Activated CD8-positive, alpha-beta T cell treated with anti-CD3 and anti-CD28 coated beads for 36 hours (primary cell): Measurements from ENCODE around the gene RPS6KA2. TPM values are rescaled to one million over a fixed set of nuclear protein-coding genes. Genes with fewer than 3 reads are reported as not detected.
"Not testable (repeated sequence)": the region's sequence is repeated elsewhere in the genome, so short reads cannot be mapped to it uniquely, and the experiment has no call there.

ENCODE experiments used
- ATAC-seq: fragments of 200-7000 bp; cut with Tn5 transposase; one replicate; pipeline ENCODE4 v1.10.0; 2021; ENCODE audit warnings: mild to moderate bottlenecking, moderate library complexity
- CTCF ChIA-PET: fragments of 350-600 bp; sonication (Branson Sonifier 250); formaldehyde crosslinking; loops from one replicate; lab custom pipeline; 2021; ENCODE audit warnings: antibody characterized with exemption; lab: Charles Lee
- POLR2A ChIA-PET: fragments of 350-600 bp; sonication (Branson Sonifier 250); formaldehyde crosslinking; loops from one replicate; lab custom pipeline; 2021; ENCODE audit warnings: antibody characterized with exemption; lab: Charles Lee
- DNase-seq: peaks from one replicate; pipeline ENCODE4 v3.0.0-alpha.2; 2020
- H3K27ac Mint-ChIP-seq: one replicate; pipeline ENCODE4 v1.8.0; 2021; ENCODE audit warnings: mild to moderate bottlenecking, mixed read lengths
- H3K27me3 Mint-ChIP-seq: one replicate; pipeline ENCODE4 v1.8.0; 2021; ENCODE audit warnings: mixed read lengths
- H3K36me3 Mint-ChIP-seq: one replicate; pipeline ENCODE4 v1.8.0; 2021; ENCODE audit warnings: low read depth, mixed read lengths
- H3K4me1 Mint-ChIP-seq: one replicate; pipeline ENCODE4 v1.8.0; 2021; ENCODE audit warnings: low read depth, mixed read lengths
- H3K4me3 Mint-ChIP-seq: one replicate; pipeline ENCODE4 v1.8.0; 2021; ENCODE audit warnings: mild to moderate bottlenecking, moderate library complexity, mixed read lengths
- H3K9me3 Mint-ChIP-seq: one replicate; pipeline ENCODE4 v1.8.0; 2021; ENCODE audit warnings: mixed read lengths
- CTCF ChIP-seq: fragments of 200-600 bp; IDR thresholded peaks from one replicate; pipeline ENCODE4 v1.8.0; 2022; ENCODE audit warnings: antibody characterized with exemption, mild to moderate bottlenecking
- intact Hi-C: fragments of 100-400 bp; cut with micrococcal nuclease; formaldehyde crosslinking; loops from one replicate; pipeline ENCODE4 v1.10.0; 2022
- total RNA-seq, 2 experiments: library from RNA; stranded (reverse); gene quantifications; one replicate each; pipeline ENCODE4 v1.2.3, GENCODE V29; 2021

RPS6KA2 gene
- total RNA-seq, 2 experiments from 2014 or later = 5.8 TPM

- peaks cover 25% of the 10 kb centered on the region for H3K4me1 Mint-ChIP-seq
- ChIA-PET CTCF (interaction anchor here (1.3 kb wide), 1 partner anchor 42 kb away, joined by 3 read pairs; no protein-coding TSS in a partner anchor), POLR2A (no interaction called here)
- intact Hi-C loops = no loop called here
- H3K36me3 Mint-ChIP-seq = no peaks in the 10 kb centered on the region
- no peaks in the 10 kb centered on the region for H3K9me3 Mint-ChIP-seq
- no peaks in the 10 kb centered on the region for H3K27me3 Mint-ChIP-seq
- peak overlapping the region; percentile 52 for H3K4me3 Mint-ChIP-seq
- ATAC-seq (peak; percentile 95), DNase-seq (peak; percentile 82)
- TF ChIP-seq CTCF = no peak
- peak overlapping the region; percentile 82 for H3K27ac Mint-ChIP-seq
Measured at GRCh38 chr6:166540631-166541331, 86.3 kb downstream of the RPS6KA2 start.

GRCh38 chr6:166539543-166539942 is 87.5 kb downstream of the RPS6KA2 start:
- DNase-seq = no peak
- Mint-ChIP-seq H3K27ac (no peak overlapping the region), H3K9me3 (no peaks in the 10 kb centered on the region), H3K4me3 (no peak overlapping the region), H3K27me3 (no peaks in the 10 kb centered on the region), H3K4me1 (peaks cover 25% of the 10 kb centered on the region), H3K36me3 (no peaks in the 10 kb centered on the region)
- intact Hi-C loops = no loop called here
- ChIA-PET POLR2A (no interaction called here), CTCF (no interaction called here)
- ATAC-seq = no peak
- TF ChIP-seq CTCF = no peak

GRCh38 chr6:166539011-166539385 is 88.1 kb downstream of the RPS6KA2 start:
- ATAC-seq, POLR2A ChIA-PET, H3K27me3 Mint-ChIP-seq, H3K27ac Mint-ChIP-seq, H3K4me3 Mint-ChIP-seq, H3K36me3 Mint-ChIP-seq, CTCF ChIA-PET, intact Hi-C loops, H3K9me3 Mint-ChIP-seq, DNase-seq: not testable (repeated sequence)
- peaks cover 25% of the 10 kb centered on the region for H3K4me1 Mint-ChIP-seq

- DNase-seq (no peak), ATAC-seq (no peak)
- ChIA-PET POLR2A (no interaction called here), CTCF (no interaction called here)
- no peak for TF ChIP-seq CTCF
- Mint-ChIP-seq H3K27ac (no peak overlapping the region), H3K36me3 (no peaks in the 10 kb centered on the region), H3K4me1 (peaks cover 25% of the 10 kb centered on the region), H3K27me3 (no peaks in the 10 kb centered on the region), H3K9me3 (no peaks in the 10 kb centered on the region), H3K4me3 (no peak overlapping the region)
- intact Hi-C loops = no loop called here
Measured at GRCh38 chr6:166538297-166539010, 88.6 kb downstream of the RPS6KA2 start.

- intact Hi-C loops = no loop called here
- TF ChIP-seq CTCF = no peak
- ChIA-PET CTCF (interaction anchor here (0.8 kb wide), 1 partner anchor 18 kb away, joined by 3 read pairs; no protein-coding TSS in a partner anchor), POLR2A (no interaction called here)
- H3K27ac Mint-ChIP-seq = no peak overlapping the region
- peaks cover 6% of the 10 kb centered on the region for H3K4me1 Mint-ChIP-seq
- no peak overlapping the region for H3K4me3 Mint-ChIP-seq
- ATAC-seq = no peak
- no peak for DNase-seq
- no peaks in the 10 kb centered on the region for H3K36me3 Mint-ChIP-seq
- no peaks in the 10 kb centered on the region for H3K27me3 Mint-ChIP-seq
- no peaks in the 10 kb centered on the region for H3K9me3 Mint-ChIP-seq
Measured at GRCh38 chr6:166534658-166535406, 92.2 kb downstream of the RPS6KA2 start.
